ENCODE data around the gene CSRNP2.

DNA sequence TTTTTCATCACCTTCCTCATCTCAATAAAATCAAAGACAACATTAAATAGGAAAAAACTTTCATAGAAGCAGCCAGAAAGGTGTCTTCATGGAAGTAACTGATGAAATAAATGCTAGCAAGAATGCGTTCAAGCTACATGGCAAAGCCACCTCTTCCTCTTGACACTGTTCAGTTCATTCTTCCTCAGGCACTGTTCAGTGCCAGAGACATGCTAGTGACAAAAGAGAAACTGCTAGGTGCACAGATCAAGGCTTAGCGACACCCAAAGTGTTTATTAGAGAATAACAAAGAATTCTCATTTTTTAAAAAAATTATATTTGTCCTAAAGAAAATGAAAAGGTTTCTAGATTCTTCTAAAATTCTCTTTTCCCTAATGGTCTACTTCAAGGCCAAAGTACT lies 64.4 kb downstream of the CSRNP2 start:
- TF ChIP-seq CTCF (IDR thresholded peaks at IDR 0.05) (no peak), POLR2A (IDR thresholded peaks at IDR 0.05) (no peak)

Measured in uterus (tissue), 2 donors.